Ovary (tissue), 9 donors: ENCODE measurements around the gene ARFGEF3. TPM values are rescaled to one million over a fixed set of nuclear protein-coding genes. Genes with fewer than 3 reads are reported as not detected.

Experiments used
- DNase-seq, 5 donors: peaks; one replicate each; pipeline ENCODE4 v3.0.0-alpha.2; 2019 to 2020
- H3K27ac ChIP-seq, 2 donors: fragments of 200-600 bp; one replicate each; pipeline versions ENCODE4 v1.5.1 to v1.8.0; 2019 to 2022
- H3K27me3 ChIP-seq: fragments of 200-600 bp; one replicate; pipeline ENCODE4 v1.8.0; 2022
- H3K36me3 ChIP-seq: fragments of 200-600 bp; sonication (generic); one replicate; pipeline ENCODE4 v1.5.1; 2019
- H3K4me1 ChIP-seq: one replicate; pipeline ENCODE4 v1.8.1; 2013; ENCODE audit warnings: mild to moderate bottlenecking, moderate library complexity; ENCODE audit not compliant: insufficient read depth
- H3K4me3 ChIP-seq: fragments of 200-600 bp; sonication (generic); one replicate; pipeline ENCODE4 v1.5.1; 2017
- H3K9me3 ChIP-seq, 2 donors: fragments of 200-600 bp in 1 of 2; sonication (generic) in 1 of 2; one replicate each; pipeline versions ENCODE4 v1.5.1 to v1.8.1; 2013 to 2019; ENCODE audit warnings: mild to moderate bottlenecking in 1 of 2, moderate library complexity in 1 of 2
- CTCF ChIP-seq, 3 donors: fragments of 450-650 bp in 2 of 3; fragments of 200-600 bp in 1 of 3; IDR thresholded peaks; one replicate each; pipeline versions ENCODE4 v1.5.1 to v1.8.0; 2016 to 2022; ENCODE audit warnings: antibody characterized with exemption in 3 of 3, mild to moderate bottlenecking in 1 of 3
- EP300 ChIP-seq: sonication (generic); formaldehyde crosslinking; IDR thresholded peaks from one replicate; pipeline ENCODE4 v1.6.1; 2017; ENCODE audit warnings: antibody characterized with exemption
- POLR2A ChIP-seq: fragments of 450-650 bp; IDR thresholded peaks from one replicate; pipeline ENCODE4 v1.6.1; 2017; ENCODE audit warnings: antibody characterized with exemption, mild to moderate bottlenecking, moderate library complexity
- WGBS, 3 donors: extraction: QIAGEN DNeasy Blood & Tissue Kit in 1 of 3; methylation state at CpG; one replicate each; pipeline versions ENCODE4 v1.1.5 to v1.1.7; 2013 to 2017; 5-methylcytosine and 5-hydroxymethylcytosine counted together
- intact Hi-C, 4 donors: fragments of 100-400 bp; cut with DNase I; formaldehyde crosslinking; loops; one replicate each; pipeline versions ENCODE4 v1.11.0 to v1.15.1; 2022 to 2023
- polyA plus RNA-seq, 2 donors: library from polyadenylated mRNA; stranded (reverse); fragments of 200-250 nt in 1 of 2; fragments of 350-450 nt in 1 of 2; fragmentation: Illumina TruSeq in 1 of 2; extraction: RNeasy Lipid Tissue Mini Kit (QIAGEN cat#74804) in 1 of 2; gene quantifications; one replicate each; pipeline ENCODE4 v1.2.3, GENCODE V29; 2013 to 2014
- total RNA-seq, 7 donors: library from RNA; depleted of rRNA in 2 of 7; stranded (reverse); fragments of >200 nt in 2 of 7; fragmentation: NEBNext Ultra II Directional in 3 of 7; extraction: Animal tissue kit (Norgen Biotek cat#: 25700) in 3 of 7; gene quantifications; one replicate each; pipeline versions ENCODE4 v1.1.0 to v1.2.4, GENCODE V29; 2016 to 2023
- donor health status: DM: no; HTN: no; CAD: no; lungs with moderate emphysema.
- donor health status: DM: no; HTN: no; CAD: no.
- donor health status: Bipolar disorder and iron deficiency.
- donor health status: DM: yes; HTN: yes; CAD: no.
- donor health status: DM: no; HTN: no; CAD: no.
- donor health status: DM: yes; HTN: yes; CAD: no.

ARFGEF3 gene
- total and polyA plus RNA-seq, 9 donors = 0.15 to 6.1 (median 0.72) TPM

GRCh38 chr6:138289739-138290138 is 128.0 kb downstream of the ARFGEF3 start:
- H3K27ac ChIP-seq = no peak overlapping the region
- H3K9me3 ChIP-seq = no peaks in the 10 kb centered on the region
- WGBS, 3 donors = 57 to 68% (median 59%) methylated on average over 6 of the region's 6 CpGs
- no peaks in the 10 kb centered on the region for H3K36me3 ChIP-seq
- H3K27me3 ChIP-seq = no peaks in the 10 kb centered on the region
- H3K4me1 ChIP-seq = no peaks in the 10 kb centered on the region
- intact Hi-C loops = no loop called here
- no peak for DNase-seq
- H3K4me3 ChIP-seq = no peak overlapping the region
- no peak for TF ChIP-seq POLR2A
- no peak for TF ChIP-seq CTCF (IDR thresholded peaks at IDR 0.05)
- no peak for TF ChIP-seq EP300

- no peak for DNase-seq
- no peaks in the 10 kb centered on the region for H3K9me3 ChIP-seq
- WGBS, 3 donors = 49 to 63% (median 60%) methylated on average over 5 of the region's 5 CpGs
- no peak overlapping the region for H3K4me3 ChIP-seq
- H3K4me1 ChIP-seq = no peaks in the 10 kb centered on the region
- H3K27ac ChIP-seq = no peak overlapping the region
- H3K36me3 ChIP-seq = no peaks in the 10 kb centered on the region
- intact Hi-C loops = no loop called here
- no peaks in the 10 kb centered on the region for H3K27me3 ChIP-seq
- no peak for TF ChIP-seq EP300
- TF ChIP-seq CTCF (IDR thresholded peaks at IDR 0.05) = no peak
- TF ChIP-seq POLR2A = no peak
Measured at GRCh38 chr6:138290423-138290962, 128.8 kb downstream of the ARFGEF3 start.

- WGBS, 3 donors = 77 to 85% (median 82%) methylated on average over 20 to 21 of the region's 21 CpGs
- DNase-seq = no peak
- TF ChIP-seq CTCF (IDR thresholded peaks at IDR 0.05) (no peak), EP300 (no peak), POLR2A (no peak)
- intact Hi-C loops = no loop called here
- Histone ChIP-seq H3K36me3 (no peaks in the 10 kb centered on the region), H3K4me1 (no peaks in the 10 kb centered on the region), H3K4me3 (no peak overlapping the region), H3K27me3 (no peaks in the 10 kb centered on the region), H3K9me3 (no peaks in the 10 kb centered on the region), H3K27ac (no peak overlapping the region)
Measured at GRCh38 chr6:138291036-138291848, 129.5 kb downstream of the ARFGEF3 start.

- 69 to 90% (median 82%) methylated on average over 28 of the region's 28 CpGs for WGBS, 3 donors
- Histone ChIP-seq H3K9me3 (no peaks in the 10 kb centered on the region), H3K27me3 (no peaks in the 10 kb centered on the region), H3K4me3 (no peak overlapping the region), H3K27ac (no peak overlapping the region), H3K36me3 (no peaks in the 10 kb centered on the region), H3K4me1 (no peaks in the 10 kb centered on the region)
- TF ChIP-seq POLR2A (no peak), CTCF (IDR thresholded peaks at IDR 0.05) (no peak), EP300 (no peak)
- no peak for DNase-seq
- intact Hi-C loops = no loop called here
Measured at GRCh38 chr6:138291849-138292181, 130.1 kb downstream of the ARFGEF3 start.
